Stomach (tissue), 4 donors: ENCODE data around the gene VWA8.

ENCODE experiments used
- EP300 ChIP-seq: sonication (generic); formaldehyde crosslinking; IDR thresholded peaks from one replicate; pipeline ENCODE4 v1.6.1; 2017; ENCODE audit warnings: antibody characterized with exemption
- POLR2A ChIP-seq, 4 donors: fragments of 450-650 bp; IDR thresholded peaks; one replicate each; pipeline ENCODE4 v1.6.1; 2016; ENCODE audit warnings: antibody characterized with exemption in 4 of 4, control low read depth in 2 of 4, mild to moderate bottlenecking in 1 of 4, moderate library complexity in 1 of 4
- POLR2AphosphoS5 ChIP-seq, 3 donors: sonication (generic); formaldehyde crosslinking; IDR thresholded peaks; one replicate each; pipeline ENCODE4 v1.6.1; 2016; ENCODE audit warnings: antibody characterized with exemption in 3 of 3
- TF ChIP-seq, protein P1 (sequence below), 7 experiments: fragments of 450-650 bp in 4 of 7; fragments of 200-600 bp in 3 of 7; sonication (generic) in 3 of 7; IDR thresholded peaks; one replicate each; pipeline ENCODE4 v1.5.1; 2016 to 2019; ENCODE audit warnings: antibody characterized with exemption in 7 of 7, control low read depth in 2 of 7, mild to moderate bottlenecking in 1 of 7

GRCh38 chr13:41580345-41580744, 380.6 kb downstream of the VWA8 start:
- TF ChIP-seq, protein P1, sequence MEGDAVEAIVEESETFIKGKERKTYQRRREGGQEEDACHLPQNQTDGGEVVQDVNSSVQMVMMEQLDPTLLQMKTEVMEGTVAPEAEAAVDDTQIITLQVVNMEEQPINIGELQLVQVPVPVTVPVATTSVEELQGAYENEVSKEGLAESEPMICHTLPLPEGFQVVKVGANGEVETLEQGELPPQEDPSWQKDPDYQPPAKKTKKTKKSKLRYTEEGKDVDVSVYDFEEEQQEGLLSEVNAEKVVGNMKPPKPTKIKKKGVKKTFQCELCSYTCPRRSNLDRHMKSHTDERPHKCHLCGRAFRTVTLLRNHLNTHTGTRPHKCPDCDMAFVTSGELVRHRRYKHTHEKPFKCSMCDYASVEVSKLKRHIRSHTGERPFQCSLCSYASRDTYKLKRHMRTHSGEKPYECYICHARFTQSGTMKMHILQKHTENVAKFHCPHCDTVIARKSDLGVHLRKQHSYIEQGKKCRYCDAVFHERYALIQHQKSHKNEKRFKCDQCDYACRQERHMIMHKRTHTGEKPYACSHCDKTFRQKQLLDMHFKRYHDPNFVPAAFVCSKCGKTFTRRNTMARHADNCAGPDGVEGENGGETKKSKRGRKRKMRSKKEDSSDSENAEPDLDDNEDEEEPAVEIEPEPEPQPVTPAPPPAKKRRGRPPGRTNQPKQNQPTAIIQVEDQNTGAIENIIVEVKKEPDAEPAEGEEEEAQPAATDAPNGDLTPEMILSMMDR (IDR thresholded peaks at IDR 0.05): no peak
- TF ChIP-seq POLR2A (IDR thresholded peaks at IDR 0.05) (no peak), EP300 (no peak), POLR2AphosphoS5 (IDR thresholded peaks at IDR 0.05) (no peak)
